Measurements from ENCODE around the gene CHRNB1.

CHRNB1 gene

GRCh38 chr17:7443499-7444485 lies 1.1 kb upstream of the CHRNB1 start:
- no peaks in the 10 kb centered on the region for H3K27me3 ChIP-seq (ENCODE audit: control insufficient read depth, insufficient read depth, low read length)
- TF ChIP-seq CTCF (IDR thresholded peaks at IDR 0.05), result no peak
- H3K4me1 ChIP-seq, result peaks cover 12% of the 10 kb centered on the region
- H3K79me2 ChIP-seq, result no peaks in the 10 kb centered on the region
- peak overlapping the region; percentile 92 for H3K4me2 ChIP-seq (ENCODE audit: low read length)
- no peak overlapping the region for H3K27ac ChIP-seq
- no peak overlapping the region for H2AFZ ChIP-seq
- no peak overlapping the region for H3K9ac ChIP-seq
- no peaks in the 10 kb centered on the region for H3K36me3 ChIP-seq (ENCODE audit: control insufficient read depth, insufficient read depth, low read length)
- no peaks in the 10 kb centered on the region for H3K9me3 ChIP-seq (ENCODE audit: control insufficient read depth, low read length)
- peak overlapping the region; percentile 78 for H3K4me3 ChIP-seq (ENCODE audit: low read depth, low read length)

GRCh38 chr17:7445619-7445968 lies 733 bp downstream of the CHRNB1 start:
- Histone ChIP-seq H3K9ac (no peak overlapping the region), H3K4me2 (ENCODE audit: low read length) (peak overlapping the region; percentile 92), H3K27me3 (ENCODE audit: control insufficient read depth, insufficient read depth, low read length) (no peaks in the 10 kb centered on the region), H2AFZ (peak overlapping the region; percentile 87), H3K9me3 (ENCODE audit: control insufficient read depth, low read length) (no peaks in the 10 kb centered on the region), H3K79me2 (no peaks in the 10 kb centered on the region), H3K4me1 (peaks cover 15% of the 10 kb centered on the region), H3K4me3 (ENCODE audit: low read depth, low read length) (peak overlapping the region; percentile 78), H3K36me3 (ENCODE audit: control insufficient read depth, insufficient read depth, low read length) (no peaks in the 10 kb centered on the region), H3K27ac (peak overlapping the region; percentile 3)
- TF ChIP-seq CTCF (IDR thresholded peaks at IDR 0.05), result no peak

GRCh38 chr17:7448461-7448860 lies 3.6 kb downstream of the CHRNB1 start:
- Histone ChIP-seq H3K27ac (no peak overlapping the region), H3K9me3 (ENCODE audit: control insufficient read depth, low read length) (no peaks in the 10 kb centered on the region), H3K4me1 (peaks cover 12% of the 10 kb centered on the region), H3K79me2 (no peaks in the 10 kb centered on the region), H3K36me3 (ENCODE audit: control insufficient read depth, insufficient read depth, low read length) (no peaks in the 10 kb centered on the region), H3K4me3 (ENCODE audit: low read depth, low read length) (no peak overlapping the region), H3K9ac (no peak overlapping the region), H3K4me2 (ENCODE audit: low read length) (no peak overlapping the region), H2AFZ (no peak overlapping the region), H3K27me3 (ENCODE audit: control insufficient read depth, insufficient read depth, low read length) (no peaks in the 10 kb centered on the region)
- TF ChIP-seq CTCF (IDR thresholded peaks at IDR 0.05), result no peak

GRCh38 chr17:7459961-7460545 lies 15.2 kb downstream of the CHRNB1 start:
- H3K4me1 ChIP-seq, result no peaks in the 10 kb centered on the region
- H3K4me2 ChIP-seq (ENCODE audit: low read length), result no peak overlapping the region
- H2AFZ ChIP-seq, result no peak overlapping the region
- H3K79me2 ChIP-seq, result peaks cover 26% of the 10 kb centered on the region
- H3K9me3 ChIP-seq (ENCODE audit: control insufficient read depth, low read length), result no peaks in the 10 kb centered on the region
- H3K36me3 ChIP-seq (ENCODE audit: control insufficient read depth, insufficient read depth, low read length), result no peaks in the 10 kb centered on the region
- no peak overlapping the region for H3K9ac ChIP-seq
- no peak overlapping the region for H3K4me3 ChIP-seq (ENCODE audit: low read depth, low read length)
- TF ChIP-seq CTCF (IDR thresholded peaks at IDR 0.05), result no peak
- H3K27ac ChIP-seq, result peak overlapping the region; percentile 33
- H3K27me3 ChIP-seq (ENCODE audit: control insufficient read depth, insufficient read depth, low read length), result no peaks in the 10 kb centered on the region

All from parathyroid adenoma (tissue), 2 donors.